H9 (cell line): ENCODE measurements around the gene SLC17A9. TPM values are rescaled to one million over a fixed set of nuclear protein-coding genes. Genes with fewer than 3 reads are reported as not detected.
A peak's percentile ranks its signal among the peaks of the same experiment; 100 is the strongest.

Experiments
- DNase-seq: peaks from one replicate; pipeline ENCODE4 v3.0.0-alpha.2; 2017
- H2AFZ ChIP-seq: one replicate; pipeline ENCODE4 v1.6.1; 2013; ENCODE audit warnings: mild to moderate bottlenecking, low read length, control low read depth, moderate library complexity
- H2AK5ac ChIP-seq: 2 replicates; pipeline ENCODE4 v1.6.1; 2013; ENCODE audit warnings: low read length, control low read depth, mixed read lengths; ENCODE audit not compliant: insufficient read length
- H2BK120ac ChIP-seq: one replicate; pipeline ENCODE4 v1.6.1; 2013; ENCODE audit warnings: low read depth, mild to moderate bottlenecking, low read length, control low read depth, inconsistent platforms; ENCODE audit not compliant: poor library complexity, severe bottlenecking
- H2BK12ac ChIP-seq: 2 replicates; pipeline ENCODE4 v1.6.1; 2013; ENCODE audit warnings: low read length, control low read depth, mixed read lengths, low read depth; ENCODE audit not compliant: insufficient read length
- H2BK15ac ChIP-seq: 2 replicates; pipeline ENCODE4 v1.6.1; 2013; ENCODE audit warnings: low read depth, low read length, control low read depth
- H2BK20ac ChIP-seq: one replicate; pipeline ENCODE4 v1.6.1; 2013; ENCODE audit warnings: low read depth, mild to moderate bottlenecking, low read length, control low read depth, inconsistent platforms; ENCODE audit not compliant: poor library complexity, severe bottlenecking
- H2BK5ac ChIP-seq: 2 replicates; pipeline ENCODE4 v1.6.1; 2013; ENCODE audit warnings: low read length, control low read depth, mixed read lengths; ENCODE audit not compliant: insufficient read length
- H3K14ac ChIP-seq: 2 replicates; pipeline ENCODE4 v1.6.1; 2013; ENCODE audit warnings: low read length, control low read depth; ENCODE audit not compliant: insufficient read depth
- H3K18ac ChIP-seq: 2 replicates; pipeline ENCODE4 v1.6.1; 2013; ENCODE audit warnings: low read depth, mild to moderate bottlenecking, mixed read lengths, low read length, control low read depth; ENCODE audit not compliant: insufficient read length
- H3K23ac ChIP-seq: 2 replicates; pipeline ENCODE4 v1.6.1; 2013; ENCODE audit warnings: low read length, control low read depth, mixed read lengths, low read depth; ENCODE audit not compliant: insufficient read length
- H3K23me2 ChIP-seq: 2 replicates; pipeline ENCODE4 v1.6.1; 2013; ENCODE audit warnings: low read depth, mild to moderate bottlenecking, mixed read lengths, low read length, control low read depth; ENCODE audit not compliant: insufficient read length, poor library complexity, severe bottlenecking
- H3K27ac ChIP-seq: 2 replicates; pipeline ENCODE4 v1.5.1; 2013; ENCODE audit warnings: low read length, control low read depth, mixed read lengths, low read depth; ENCODE audit not compliant: insufficient read length
- H3K27me3 ChIP-seq: 2 replicates; pipeline ENCODE4 v1.6.1; 2013; ENCODE audit warnings: low read length, control low read depth, inconsistent platforms; ENCODE audit not compliant: insufficient read depth
- H3K4ac ChIP-seq: 2 replicates; pipeline ENCODE4 v1.6.1; 2013; ENCODE audit warnings: low read depth, mild to moderate bottlenecking, control low read depth, inconsistent platforms, low read length, moderate library complexity
- H3K4me1 ChIP-seq: 2 replicates; pipeline ENCODE4 v1.6.1; 2013; ENCODE audit warnings: low read length, control low read depth, inconsistent platforms; ENCODE audit not compliant: insufficient read depth
- H3K4me2 ChIP-seq: 2 replicates; pipeline ENCODE4 v1.6.1; 2013; ENCODE audit warnings: low read length, control low read depth, mixed read lengths; ENCODE audit not compliant: insufficient read length, insufficient read depth
- H3K56ac ChIP-seq: 2 replicates; pipeline ENCODE4 v1.6.1; 2013; ENCODE audit warnings: low read depth, mild to moderate bottlenecking, mixed read lengths, low read length, control low read depth; ENCODE audit not compliant: insufficient read length
- H3K79me1 ChIP-seq: 2 replicates; pipeline ENCODE4 v1.6.1; 2013; ENCODE audit warnings: low read depth, mild to moderate bottlenecking, moderate library complexity, low read length, control low read depth, inconsistent platforms; ENCODE audit not compliant: insufficient read depth, poor library complexity, severe bottlenecking
- H3K79me2 ChIP-seq: 2 replicates; pipeline ENCODE4 v1.6.1; 2013; ENCODE audit warnings: low read length, control low read depth, inconsistent platforms; ENCODE audit not compliant: insufficient read depth
- H3K9ac ChIP-seq: 2 replicates; pipeline ENCODE4 v1.6.1; 2013; ENCODE audit warnings: low read length, control low read depth, mixed read lengths; ENCODE audit not compliant: insufficient read length; ENCODE audit errors: extremely low read depth
- H3K9me3 ChIP-seq: one replicate; pipeline ENCODE4 v1.6.1; 2013; ENCODE audit warnings: low read depth, low read length, inconsistent platforms; ENCODE audit not compliant: control insufficient read depth
- H3T11ph ChIP-seq: one replicate; pipeline ENCODE4 v1.6.1; 2013; ENCODE audit warnings: mild to moderate bottlenecking, low read length, control low read depth, inconsistent platforms
- H4K20me1 ChIP-seq: one replicate; pipeline ENCODE4 v1.6.1; 2013; ENCODE audit not compliant: control insufficient read depth, insufficient read length, insufficient read depth
- H4K5ac ChIP-seq: 2 replicates; pipeline ENCODE4 v1.6.1; 2013; ENCODE audit warnings: low read depth, mild to moderate bottlenecking, mixed read lengths, low read length, control low read depth; ENCODE audit not compliant: insufficient read length
- H4K8ac ChIP-seq: replicated peaks from 2 replicates; pipeline ENCODE4 v1.6.1; 2013; ENCODE audit warnings: low read length, control low read depth, mixed read lengths, low read depth; ENCODE audit not compliant: insufficient read length
- H4K91ac ChIP-seq: 2 replicates; pipeline ENCODE4 v1.6.1; 2013; ENCODE audit warnings: low read depth, mild to moderate bottlenecking, moderate library complexity, mixed read lengths, low read length, control low read depth; ENCODE audit not compliant: insufficient read length
- H3K27ac Mint-ChIP-seq, 3 experiments: 2 replicates in 2 of 3; 3 replicates in 1 of 3; pipeline ENCODE4 v1.8.0; 2020 to 2021; ENCODE audit warnings: mixed read lengths in 3 of 3, mild to moderate bottlenecking in 1 of 3, moderate library complexity in 1 of 3
- H3K27me3 Mint-ChIP-seq: 2 replicates; pipeline ENCODE4 v1.8.0; 2021; ENCODE audit warnings: low read depth, mild to moderate bottlenecking, moderate library complexity, mixed read lengths
- H3K36me3 Mint-ChIP-seq, 3 experiments: 2 replicates in 2 of 3; 3 replicates in 1 of 3; pipeline ENCODE4 v1.8.0; 2020 to 2021; ENCODE audit warnings: low read depth in 3 of 3, mixed read lengths in 3 of 3; ENCODE audit not compliant: insufficient read depth in 1 of 3
- H3K4me1 Mint-ChIP-seq, 2 experiments: 2 replicates each; pipeline ENCODE4 v1.8.0; 2020; ENCODE audit warnings: mixed read lengths in 2 of 2
- H3K4me3 Mint-ChIP-seq, 2 experiments: 2 replicates in 1 of 2; 3 replicates in 1 of 2; pipeline ENCODE4 v1.8.0; 2020 to 2021; ENCODE audit warnings: mild to moderate bottlenecking in 2 of 2, mixed read lengths in 2 of 2, moderate library complexity in 1 of 2
- H3K9me3 Mint-ChIP-seq, 2 experiments: 2 replicates in 1 of 2; 3 replicates in 1 of 2; pipeline ENCODE4 v1.8.0; 2020; ENCODE audit warnings: mild to moderate bottlenecking in 2 of 2, mixed read lengths in 2 of 2, moderate library complexity in 1 of 2
- WGBS: extraction: QIAGEN DNeasy Blood & Tissue Kit; methylation state at CpG from one replicate; pipeline ENCODE4 v1.1.7; 2013; ENCODE audit warnings: missing lambda C conversion rate, low lambda C conversion rate, mixed read lengths; ENCODE audit not compliant: insufficient read length; ENCODE audit errors: extremely low coverage; 5-methylcytosine and 5-hydroxymethylcytosine counted together
- total RNA-seq: library from RNA; stranded (reverse); gene quantifications from 2 replicates; pipeline ENCODE4 v1.2.1, GENCODE V29; 2021
- TF ChIP-seq, protein P1 (sequence below): fragments of 200-600 bp; sonication (generic); conservative IDR thresholded peaks from 3 replicates; pipeline ENCODE4 v1.8.0; 2021; ENCODE audit warnings: antibody characterized with exemption, mild to moderate bottlenecking

SLC17A9 gene
- total RNA-seq, 1 experiment from 2014 or later, result 20.9 TPM

DNA sequence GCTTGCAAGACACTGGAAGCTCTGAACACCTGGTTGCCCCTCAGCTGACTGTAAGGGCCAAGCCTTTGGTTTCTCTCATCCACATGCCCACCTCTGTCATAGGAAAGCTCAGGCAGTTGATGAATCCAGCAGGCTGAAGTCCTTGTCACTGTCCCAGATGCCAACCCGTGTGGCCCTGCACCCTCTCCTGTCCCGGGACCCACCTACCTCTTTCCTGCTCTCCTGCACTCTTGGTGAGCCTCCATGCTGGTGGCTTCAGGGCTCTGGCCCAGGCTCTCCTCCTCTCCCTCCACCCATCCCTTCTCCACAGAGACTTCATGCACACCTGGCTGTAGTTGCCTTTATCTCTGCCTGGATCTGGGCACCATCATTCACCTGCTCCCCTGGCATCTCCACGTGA lies 18.5 kb upstream of the SLC17A9 start:
- Histone ChIP-seq H3T11ph (no peak overlapping the region), H2BK120ac (no peak overlapping the region), H2BK20ac (no peak overlapping the region), H4K20me1 (no peaks in the 10 kb centered on the region), H2BK5ac (no peak overlapping the region), H3K4me2 (peak overlapping the region; percentile 27), H2BK15ac (no peak overlapping the region), H3K9me3 (no peaks in the 10 kb centered on the region), H2AFZ (no peak overlapping the region), H4K5ac (no peak overlapping the region), H3K23ac (no peak overlapping the region), H3K14ac (no peak overlapping the region; the same call in 1 of the 2 replicates), H3K4ac (no peak overlapping the region), H4K91ac (no peak overlapping the region), H3K27ac (no peak overlapping the region), H2BK12ac (no peak overlapping the region), H3K4me1 (peaks cover 17% of the 10 kb centered on the region; the same call in 1 of the 2 replicates), H3K56ac (no peak overlapping the region), H3K18ac (no peak overlapping the region), H3K79me2 (peaks cover 73% of the 10 kb centered on the region), H2AK5ac (no peak overlapping the region), H3K9ac (peak overlapping the region; percentile 14), H3K27me3 (no peaks in the 10 kb centered on the region), H3K23me2 (peaks cover 1% of the 10 kb centered on the region), H3K79me1 (no peaks in the 10 kb centered on the region), H4K8ac (no peak overlapping the region)
- TF ChIP-seq, protein P1, sequence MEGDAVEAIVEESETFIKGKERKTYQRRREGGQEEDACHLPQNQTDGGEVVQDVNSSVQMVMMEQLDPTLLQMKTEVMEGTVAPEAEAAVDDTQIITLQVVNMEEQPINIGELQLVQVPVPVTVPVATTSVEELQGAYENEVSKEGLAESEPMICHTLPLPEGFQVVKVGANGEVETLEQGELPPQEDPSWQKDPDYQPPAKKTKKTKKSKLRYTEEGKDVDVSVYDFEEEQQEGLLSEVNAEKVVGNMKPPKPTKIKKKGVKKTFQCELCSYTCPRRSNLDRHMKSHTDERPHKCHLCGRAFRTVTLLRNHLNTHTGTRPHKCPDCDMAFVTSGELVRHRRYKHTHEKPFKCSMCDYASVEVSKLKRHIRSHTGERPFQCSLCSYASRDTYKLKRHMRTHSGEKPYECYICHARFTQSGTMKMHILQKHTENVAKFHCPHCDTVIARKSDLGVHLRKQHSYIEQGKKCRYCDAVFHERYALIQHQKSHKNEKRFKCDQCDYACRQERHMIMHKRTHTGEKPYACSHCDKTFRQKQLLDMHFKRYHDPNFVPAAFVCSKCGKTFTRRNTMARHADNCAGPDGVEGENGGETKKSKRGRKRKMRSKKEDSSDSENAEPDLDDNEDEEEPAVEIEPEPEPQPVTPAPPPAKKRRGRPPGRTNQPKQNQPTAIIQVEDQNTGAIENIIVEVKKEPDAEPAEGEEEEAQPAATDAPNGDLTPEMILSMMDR, result no peak
- WGBS, result no CpG with 5 or more reads among the region's 3 CpGs
- Mint-ChIP-seq H3K9me3 (no peaks in the 10 kb centered on the region), H3K4me3 (no peak overlapping the region), H3K27ac (no peak overlapping the region), H3K4me1 (peaks cover 33 to 38% of the 10 kb centered on the region in 2 experiments), H3K36me3 (peaks cover 7 to 19% (median 8%) of the 10 kb centered on the region in 3 experiments), H3K27me3 (peaks cover 2% of the 10 kb centered on the region; the same call in 1 of the 2 replicates)
- no peak for DNase-seq
